MV-4-11 (cell line): Measurements from ENCODE around the gene CLEC5A.
A peak's percentile ranks its signal among the peaks of the same experiment; 100 is the strongest.
"Not testable (repeated sequence)": the region's sequence is repeated elsewhere in the genome, so short reads cannot be mapped to it uniquely, and the experiment has no call there.

ENCODE experiments used
- DNase-seq: peaks from one replicate; lab custom pipeline; 2025; lab: John Stamatoyannopoulos, UW

The CLEC5A gene

DNA sequence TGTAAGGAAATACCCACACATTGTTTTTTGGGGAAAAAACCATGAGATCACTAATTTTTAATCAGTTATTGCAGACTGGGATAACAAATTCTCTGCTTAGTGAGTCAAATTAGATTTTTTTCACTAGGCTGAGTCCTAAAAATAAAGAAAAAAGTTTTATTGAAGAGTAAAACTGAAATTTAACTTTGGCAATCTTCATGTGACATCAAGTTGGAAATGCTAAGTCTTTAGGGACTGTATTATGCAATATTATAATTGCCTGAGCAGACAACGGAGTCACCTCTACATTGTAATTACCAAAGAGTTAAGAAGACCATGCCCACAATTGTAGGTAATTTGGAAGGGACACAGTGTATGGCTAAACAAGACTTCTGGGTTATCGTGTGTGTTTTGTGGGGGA, 2.2 kb upstream of the CLEC5A start:
- peak; percentile 73 for DNase-seq

DNA sequence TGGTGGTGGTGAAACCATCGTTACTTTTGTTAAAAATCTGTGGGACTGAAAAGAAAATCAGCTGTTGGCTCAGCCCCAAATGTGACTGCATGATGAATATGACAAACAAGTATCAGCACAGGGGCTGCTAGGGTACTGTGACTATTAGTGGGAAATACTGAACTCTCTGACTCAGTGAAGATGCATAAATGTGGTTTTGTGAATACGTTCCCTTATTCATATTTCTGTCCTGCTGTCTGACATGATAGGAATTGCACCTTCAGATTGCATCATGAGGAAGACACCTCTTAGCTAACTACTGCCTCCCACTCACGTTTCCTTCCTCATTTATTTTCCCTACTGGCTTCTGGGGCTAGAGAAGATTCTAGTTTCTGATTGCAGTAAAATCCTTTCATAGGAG, 1.4 kb downstream of the CLEC5A start:
- DNase-seq, result peak; percentile 90

DNA sequence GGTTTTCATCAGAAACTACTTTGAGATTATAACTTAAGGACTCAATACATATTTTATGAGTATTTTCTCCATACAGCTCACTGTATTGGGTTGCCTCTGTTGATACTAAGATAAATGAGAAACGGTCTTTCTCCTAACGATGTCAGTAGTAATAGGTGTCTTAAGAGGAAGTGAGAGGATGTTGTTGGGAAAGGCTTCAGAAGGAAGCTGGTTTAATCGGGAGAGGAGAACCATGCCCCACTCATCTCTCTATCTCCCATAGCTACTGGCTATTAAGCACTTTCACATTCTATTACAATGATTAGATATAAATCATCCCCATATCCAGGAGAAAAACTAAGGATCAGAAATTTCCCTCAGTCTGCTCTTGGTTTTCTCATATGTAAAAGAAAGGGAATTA, 2.0 kb downstream of the CLEC5A start:
- DNase-seq, result peak; percentile 55

DNA sequence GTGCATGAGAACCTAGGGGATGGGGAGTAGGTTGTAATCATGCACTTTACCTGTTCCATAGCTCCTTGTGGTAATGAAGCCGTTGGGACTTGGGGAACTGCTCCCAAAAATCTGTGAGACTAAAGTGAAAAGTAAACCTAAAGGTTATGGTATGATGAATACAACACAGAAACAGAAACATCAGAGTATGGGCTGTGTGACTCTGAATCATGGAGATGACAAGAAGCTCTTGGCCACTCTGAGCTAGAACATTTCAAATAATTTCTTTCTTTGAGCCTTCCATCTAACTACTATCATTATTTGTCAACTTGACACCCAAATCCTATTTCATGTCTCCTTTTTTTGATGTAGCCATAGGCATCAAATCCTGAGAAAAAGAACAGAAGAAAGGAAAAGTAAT, 2.9 kb downstream of the CLEC5A start:
- no peak for DNase-seq

DNA sequence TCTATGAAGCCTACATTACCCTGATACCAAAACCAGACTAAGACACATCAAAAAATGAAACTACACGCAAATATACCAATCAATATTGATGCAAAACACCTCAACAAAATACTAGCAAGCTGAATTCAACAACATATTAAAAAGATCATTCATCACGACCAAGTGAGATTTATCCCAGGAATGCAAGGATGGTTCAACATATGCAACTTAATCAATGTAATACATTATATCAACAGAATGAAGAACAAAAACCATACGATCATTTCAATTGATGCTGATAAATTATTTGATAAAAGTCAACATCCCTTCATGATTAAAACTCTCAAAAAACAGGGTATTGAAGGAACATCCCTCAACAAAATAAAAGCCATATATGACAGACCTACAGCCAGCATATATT, 5.7 kb downstream of the CLEC5A start:
- DNase-seq, result no peak

DNA sequence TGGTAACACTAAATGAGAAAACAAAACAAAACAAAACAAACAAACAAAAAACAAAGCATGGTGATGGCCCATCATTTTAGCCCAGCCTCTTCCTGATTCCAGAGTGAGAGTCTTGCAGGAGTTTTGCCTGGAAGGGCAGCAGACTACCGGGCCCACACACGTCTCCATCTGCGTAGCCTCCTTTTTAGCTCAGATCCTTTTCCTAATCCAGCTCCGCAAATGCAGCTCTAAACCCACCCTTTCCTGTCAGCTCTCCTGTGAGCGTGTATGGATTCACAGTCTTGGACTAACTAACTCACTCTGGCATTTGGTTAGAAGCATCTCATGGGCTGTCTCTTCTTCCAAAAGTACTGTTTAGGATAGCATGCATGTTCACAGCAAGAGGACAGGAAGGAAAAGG, 16.6 kb downstream of the CLEC5A start:
- DNase-seq, result no peak

DNA sequence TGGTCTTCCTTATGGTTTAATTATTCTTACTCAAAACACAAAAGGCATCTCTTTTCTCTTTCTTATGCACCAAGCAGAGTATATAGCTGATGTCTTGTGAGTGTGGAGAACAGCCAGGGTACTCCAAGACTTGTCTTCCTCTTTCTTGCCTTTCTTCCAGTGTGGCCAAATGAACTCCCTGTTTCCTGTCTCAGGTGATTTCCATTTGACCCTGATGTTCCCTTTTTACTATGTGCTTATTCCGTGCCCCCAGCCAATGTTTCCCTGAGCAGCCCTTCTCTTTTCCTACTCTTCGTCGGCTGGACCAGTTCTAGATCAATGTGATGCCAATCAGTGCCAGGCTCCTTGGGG, 18.0 kb downstream of the CLEC5A start:
- DNase-seq, result peak; percentile 59

DNA sequence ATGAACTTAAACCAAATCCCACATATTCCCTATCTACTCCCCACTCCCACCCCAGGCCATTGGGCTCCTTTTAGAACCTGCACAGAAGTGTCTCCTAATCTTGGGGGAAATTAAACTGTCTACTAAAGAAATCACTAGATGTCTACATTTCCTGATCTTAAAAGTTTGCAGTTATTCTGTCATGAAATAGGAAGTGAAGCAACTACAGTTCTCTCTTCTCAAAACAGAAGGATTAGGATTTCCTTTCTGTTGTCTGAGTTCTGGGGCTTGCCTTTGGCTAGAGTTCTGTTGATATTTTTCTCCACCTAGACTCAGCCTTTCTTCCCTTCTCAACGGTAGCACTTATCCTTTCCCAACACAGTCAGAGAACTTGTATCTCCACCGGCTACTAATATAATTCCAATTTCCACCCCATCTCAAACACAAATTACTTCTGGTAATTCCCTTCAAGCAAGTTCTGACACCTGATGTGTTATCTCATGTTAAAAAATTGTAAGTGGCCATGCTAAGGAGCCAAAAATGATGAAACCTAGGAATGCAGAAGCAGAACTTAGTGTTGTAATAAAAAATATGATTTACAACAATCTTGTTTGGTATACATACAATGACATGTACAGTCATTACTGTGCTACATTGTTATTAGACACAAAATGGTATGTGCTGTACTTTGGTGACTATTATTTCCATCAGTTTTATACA, 18.5 kb downstream of the CLEC5A start:
- DNase-seq, result peak; percentile 87

DNA sequence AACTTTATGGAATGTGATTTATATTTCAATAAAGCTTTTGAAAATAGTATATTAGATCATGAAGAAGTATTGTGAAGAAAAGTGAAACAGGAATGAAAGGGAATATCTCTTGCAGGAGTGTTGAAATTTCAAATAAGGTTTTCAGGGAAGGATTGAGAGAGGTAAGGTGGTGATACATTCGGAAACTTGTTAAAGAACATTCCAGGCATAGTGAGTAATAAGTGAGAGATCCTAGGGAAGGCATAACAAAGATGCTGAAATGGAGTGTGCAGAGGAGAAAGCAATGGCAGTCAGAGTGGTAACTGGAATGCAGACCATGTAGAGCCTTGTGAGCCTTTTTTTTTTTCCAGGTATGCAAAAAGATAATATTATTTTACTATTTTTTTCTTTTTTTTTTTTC, 26.5 kb downstream of the CLEC5A start:
- DNase-seq, result no peak

DNA sequence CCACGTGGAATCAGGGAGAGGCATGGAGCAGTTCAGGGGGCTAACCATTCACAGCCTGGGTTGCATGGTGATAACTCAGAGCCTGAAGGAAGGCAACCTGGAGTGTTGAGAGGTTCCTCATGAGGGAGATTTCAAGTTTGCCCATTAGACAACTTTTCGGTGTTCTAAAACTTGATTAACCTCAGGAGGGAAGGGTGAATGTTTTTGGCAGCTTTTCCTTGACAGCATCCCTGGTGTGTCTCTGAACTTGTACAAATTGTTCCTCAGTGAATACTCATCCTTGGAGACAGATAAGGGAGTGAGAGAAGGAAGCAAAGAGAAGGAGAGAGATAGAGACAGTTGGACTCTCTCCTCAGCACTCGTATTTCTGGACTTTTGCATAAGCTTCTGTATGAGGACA, 30.7 kb downstream of the CLEC5A start, which contains the start of gene OR9A4:
OR9A4 (plus strand) TSS at position 301 of the 400 bp plus-strand sequence. CDS start 2,477 bp downstream, outside the sequence.
- no peak for DNase-seq

DNA sequence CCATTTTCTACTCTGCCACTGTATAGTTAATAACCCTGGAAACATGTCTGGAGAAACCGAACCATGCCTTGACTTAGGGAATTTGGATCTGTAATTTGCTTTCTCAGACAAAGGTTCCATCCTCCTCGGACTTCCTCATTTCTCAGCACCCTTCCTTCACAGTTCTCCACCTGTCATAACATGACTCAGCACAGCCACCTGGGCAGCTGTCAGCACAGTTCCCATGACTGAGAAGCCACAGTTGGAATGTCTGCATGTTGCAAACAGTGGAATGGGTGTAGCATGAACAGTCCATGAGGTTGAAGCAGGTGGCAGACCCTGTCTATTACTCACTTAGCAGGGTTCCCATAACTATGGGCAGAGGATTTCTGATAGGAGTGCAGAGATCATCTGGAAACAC, 31.2 kb downstream of the CLEC5A start:
- peak; percentile 37 for DNase-seq

DNA sequence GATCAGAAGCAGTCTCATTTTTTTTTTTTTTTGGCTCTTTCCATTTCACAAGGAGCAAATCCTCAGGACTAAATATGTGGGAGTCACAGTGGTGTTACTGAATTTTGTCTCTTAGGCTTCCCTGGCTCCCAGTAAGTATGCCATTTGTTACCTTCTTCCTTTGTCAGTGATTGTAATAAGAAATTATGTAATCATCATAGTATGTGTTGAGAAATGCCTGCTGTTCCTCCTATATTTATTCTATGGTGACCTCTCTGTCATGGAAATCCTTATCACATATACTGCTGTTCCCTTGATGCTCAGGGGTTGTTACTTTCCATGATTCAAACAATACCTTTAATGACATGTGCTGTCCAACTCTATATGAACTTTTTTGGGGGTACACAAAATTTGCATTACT, 35.4 kb downstream of the CLEC5A start:
- DNase-seq, result no peak

DNA sequence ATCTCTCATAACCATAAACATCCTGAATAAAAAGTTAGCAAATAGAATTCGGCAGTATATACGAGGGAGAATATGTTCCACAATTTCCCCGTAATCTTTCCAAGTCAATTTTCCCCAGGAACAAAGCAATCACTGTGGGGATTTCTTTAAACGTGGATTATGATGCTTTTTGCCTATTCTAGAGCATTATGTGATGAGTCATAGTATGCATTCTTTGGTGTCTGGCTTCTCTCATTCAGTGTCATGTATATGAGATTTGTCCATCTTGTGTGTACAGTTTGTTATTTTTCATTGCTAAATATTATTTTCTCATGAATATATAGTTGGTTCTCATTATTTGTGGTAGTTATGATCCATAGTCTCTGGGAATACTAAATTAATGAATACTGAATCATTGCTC, 40.5 kb downstream of the CLEC5A start:
- no peak for DNase-seq

DNA sequence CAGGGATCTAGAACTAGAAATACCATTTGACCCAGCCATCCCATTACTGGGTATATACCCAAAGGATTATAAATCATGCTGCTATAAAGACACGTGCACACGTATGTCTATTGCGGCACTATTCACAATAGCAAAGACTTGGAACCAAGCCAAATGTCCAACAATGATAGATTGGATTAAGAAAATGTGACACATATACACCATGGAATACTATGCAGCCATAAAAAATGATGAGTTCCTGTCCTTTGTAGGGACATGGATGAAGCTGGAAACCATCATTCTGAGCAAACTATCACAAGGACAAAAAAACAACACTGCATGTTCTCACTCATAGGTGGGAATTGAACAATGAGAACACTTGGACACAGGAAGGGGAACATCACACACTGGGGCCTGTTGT, 47.4 kb downstream of the CLEC5A start:
- not testable (repeated sequence) for DNase-seq

DNA sequence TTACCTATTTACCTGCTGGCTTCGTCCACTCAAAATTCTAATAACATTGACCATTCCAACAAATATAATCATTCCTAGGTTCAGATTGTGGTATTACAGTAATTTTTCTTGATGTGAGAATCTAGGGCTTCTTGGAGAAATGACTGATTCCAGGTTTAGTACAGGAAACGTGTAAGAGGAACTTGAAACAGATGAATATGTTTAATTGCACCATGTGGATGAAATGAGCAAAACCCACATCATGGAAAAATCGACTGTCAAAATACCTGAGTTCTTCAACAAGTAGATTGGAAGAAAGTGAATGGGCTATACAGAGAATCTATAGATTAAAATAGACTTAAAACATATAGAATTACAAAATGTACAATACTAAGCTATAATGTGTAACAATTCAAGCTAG, 55.4 kb downstream of the CLEC5A start:
- DNase-seq, result peak; percentile 21

DNA sequence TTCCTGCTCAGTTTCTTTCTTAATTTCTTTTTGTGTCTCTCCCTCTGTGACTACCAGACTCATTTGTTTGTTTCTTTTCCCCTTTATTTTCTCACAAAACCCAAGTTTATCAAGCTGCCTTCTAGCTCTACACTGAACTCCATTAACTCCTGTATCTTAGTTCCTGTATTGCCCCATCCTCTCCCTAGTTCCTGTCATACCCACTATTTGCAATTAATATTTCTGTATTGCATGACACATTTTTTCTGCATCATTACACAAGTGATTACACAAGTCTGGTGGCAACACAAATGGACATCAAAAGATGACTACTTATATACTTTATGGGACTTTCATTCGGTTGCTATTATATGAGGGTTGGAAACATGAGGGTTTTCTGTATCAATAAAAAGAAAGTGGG, 57.5 kb downstream of the CLEC5A start:
- DNase-seq, result peak; percentile 72

DNA sequence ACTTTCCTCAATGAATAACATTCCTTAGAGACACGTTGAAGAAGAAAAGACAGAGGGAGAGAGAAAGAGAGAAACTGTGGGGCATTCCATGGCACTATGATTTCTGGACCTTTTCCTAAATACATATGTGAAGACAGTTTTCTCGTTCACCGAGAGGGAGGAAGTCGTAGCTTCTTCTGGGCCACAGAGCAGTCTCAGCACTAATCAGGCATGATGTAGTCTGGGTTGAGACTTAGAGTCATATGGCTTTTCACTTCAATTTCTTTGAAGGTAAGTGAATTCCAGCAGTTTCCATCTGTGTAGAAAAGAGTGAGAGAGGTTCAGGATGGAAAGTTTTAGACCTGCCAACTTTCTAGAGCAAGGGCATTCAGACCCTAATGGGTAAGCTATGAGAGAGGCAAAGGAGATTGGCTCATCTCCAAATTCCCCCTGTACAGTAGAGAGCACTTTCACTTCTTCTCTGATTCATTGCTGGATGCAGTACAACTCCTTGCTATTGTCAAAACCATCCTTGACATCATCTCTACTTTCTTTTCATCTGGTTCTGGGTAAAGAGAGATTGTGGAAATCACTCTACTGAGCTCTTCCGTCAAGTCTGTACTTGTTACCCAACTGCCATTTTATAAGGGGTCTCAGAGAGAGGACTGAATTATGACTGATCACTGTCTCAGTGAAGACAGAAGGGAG, 62.1 kb downstream of the CLEC5A start:
- peak; percentile 72 for DNase-seq

DNA sequence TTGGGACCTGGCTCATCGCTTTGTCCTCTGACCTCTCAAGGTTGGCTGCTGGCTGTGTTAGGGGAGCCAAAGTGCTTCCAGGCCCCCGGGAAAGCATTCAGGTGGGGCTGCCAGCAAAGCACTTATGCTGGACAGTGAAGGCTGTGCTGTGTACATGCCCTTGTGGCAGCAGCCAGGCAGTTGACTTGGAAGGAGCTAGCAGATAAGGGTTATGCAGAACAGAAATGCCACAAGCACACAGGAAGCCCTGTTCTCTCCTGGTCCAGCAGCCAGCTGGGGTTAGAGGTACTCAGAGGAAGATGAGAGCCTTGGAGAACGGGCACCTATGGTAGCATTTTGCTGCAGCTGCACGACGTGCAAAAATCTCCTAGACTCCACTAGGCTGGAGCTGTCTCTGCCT, 65.8 kb downstream of the CLEC5A start:
- no peak for DNase-seq

DNA sequence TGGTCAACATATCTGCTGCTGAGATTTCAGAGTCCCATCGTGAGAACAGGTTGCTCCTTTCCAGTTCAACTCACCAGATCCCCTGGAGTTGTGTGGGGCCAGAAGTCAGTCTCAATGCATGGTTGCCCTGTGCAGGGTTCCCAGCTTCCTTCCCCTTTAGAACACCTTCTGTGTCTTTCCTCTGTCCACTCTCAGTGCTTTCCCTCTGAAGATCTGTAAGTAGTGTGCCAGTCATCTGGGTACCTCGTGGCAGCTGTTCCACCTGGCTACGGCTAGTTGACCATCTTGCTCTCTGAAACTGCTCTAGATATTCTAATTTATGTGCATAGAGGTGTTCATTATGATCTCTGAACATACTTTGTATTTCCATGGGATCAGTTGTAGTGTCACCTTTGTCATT, 69.4 kb downstream of the CLEC5A start:
- no peak for DNase-seq
